Liver (tissue), 9 donors: ENCODE measurements around the gene LMBR1L. TPM values are rescaled to one million over a fixed set of nuclear protein-coding genes. Genes with fewer than 3 reads are reported as not detected.

Experiments
- DNase-seq: peaks from one replicate; pipeline ENCODE4 v3.0.0-alpha.2; 2017; ENCODE audit warnings: low spot score
- H3K27ac ChIP-seq, 2 donors: one replicate each; pipeline ENCODE4 v1.7.0; 2013; ENCODE audit warnings: inconsistent platforms in 2 of 2, low read length in 2 of 2, control low read depth in 1 of 2, low read depth in 1 of 2, mild to moderate bottlenecking in 1 of 2
- H3K27me3 ChIP-seq, 4 donors: one replicate each; pipeline versions ENCODE4 v1.6.1 to v1.7.0; 2013; ENCODE audit warnings: low read length in 3 of 4, inconsistent platforms in 1 of 4, mild to moderate bottlenecking in 1 of 4, moderate library complexity in 1 of 4; ENCODE audit not compliant: control insufficient read depth in 4 of 4, insufficient read depth in 4 of 4
- H3K36me3 ChIP-seq, 4 donors: one replicate each; pipeline versions ENCODE4 v1.6.1 to v1.7.0; 2013; ENCODE audit warnings: low read length in 3 of 4, mild to moderate bottlenecking in 3 of 4, low read depth in 1 of 4, moderate library complexity in 1 of 4; ENCODE audit not compliant: control insufficient read depth in 4 of 4, insufficient read depth in 3 of 4
- H3K4me1 ChIP-seq, 4 donors: one replicate each; pipeline versions ENCODE4 v1.6.1 to v1.7.0; 2013; ENCODE audit warnings: low read length in 3 of 4, mild to moderate bottlenecking in 3 of 4, moderate library complexity in 1 of 4; ENCODE audit not compliant: control insufficient read depth in 4 of 4, insufficient read depth in 4 of 4
- H3K4me3 ChIP-seq, 3 donors: one replicate each; pipeline versions ENCODE4 v1.6.1 to v1.7.0; 2013; ENCODE audit warnings: low read length in 3 of 3, control low read depth in 1 of 3, low read depth in 1 of 3, mild to moderate bottlenecking in 1 of 3
- H3K9ac ChIP-seq, 2 donors: one replicate each; pipeline ENCODE4 v1.7.0; 2013; ENCODE audit warnings: low read length in 2 of 2, mild to moderate bottlenecking in 2 of 2, moderate library complexity in 2 of 2, control low read depth in 1 of 2, low read depth in 1 of 2
- H3K9me3 ChIP-seq, 4 donors: one replicate each; pipeline versions ENCODE4 v1.6.1 to v1.7.0; 2013; ENCODE audit warnings: low read length in 3 of 4; ENCODE audit not compliant: control insufficient read depth in 4 of 4
- EGR1 ChIP-seq, 2 donors: IDR thresholded peaks; 2 replicates each; pipeline ENCODE4 v1.6.1; 2016 to 2018; ENCODE audit warnings: antibody characterized with exemption in 2 of 2, low read depth in 2 of 2
- FOXA1 ChIP-seq: IDR thresholded peaks from 2 replicates; pipeline ENCODE4 v1.6.1; 2016; ENCODE audit warnings: antibody characterized with exemption
- FOXA2 ChIP-seq: IDR thresholded peaks from 2 replicates; pipeline ENCODE4 v1.6.1; 2016; ENCODE audit warnings: antibody characterized with exemption
- GABPA ChIP-seq, 2 donors: IDR thresholded peaks in 1 of 2; conservative IDR thresholded peaks in 1 of 2; 2 replicates each; pipeline ENCODE4 v1.6.1; 2016; ENCODE audit warnings: antibody characterized with exemption in 2 of 2, mild to moderate bottlenecking in 1 of 2, moderate library complexity in 1 of 2
- HNF4A ChIP-seq, 2 donors: conservative IDR thresholded peaks; 2 replicates each; pipeline ENCODE4 v1.6.1; 2016; ENCODE audit warnings: antibody characterized with exemption in 2 of 2, mild to moderate bottlenecking in 2 of 2
- HNF4G ChIP-seq: IDR thresholded peaks from 2 replicates; pipeline ENCODE4 v1.6.1; 2016; ENCODE audit warnings: antibody characterized with exemption
- JUND ChIP-seq, 2 donors: IDR thresholded peaks; 2 replicates each; pipeline ENCODE4 v1.6.1; 2016; ENCODE audit warnings: antibody characterized with exemption in 2 of 2
- RAD21 ChIP-seq, 2 donors: IDR thresholded peaks; 2 replicates each; pipeline ENCODE4 v1.6.1; 2016; ENCODE audit warnings: antibody characterized with exemption in 2 of 2, mild to moderate bottlenecking in 2 of 2
- RXRA ChIP-seq, 2 donors: IDR thresholded peaks; 2 replicates each; pipeline ENCODE4 v1.6.1; 2017 to 2018; ENCODE audit warnings: antibody characterized with exemption in 2 of 2, mild to moderate bottlenecking in 1 of 2
- SP1 ChIP-seq: IDR thresholded peaks from 2 replicates; pipeline ENCODE4 v1.6.1; 2018; ENCODE audit warnings: antibody characterized with exemption, mild to moderate bottlenecking
- TAF1 ChIP-seq: conservative IDR thresholded peaks from 2 replicates; pipeline ENCODE4 v1.6.1; 2016; ENCODE audit warnings: antibody characterized with exemption, mild to moderate bottlenecking
- YY1 ChIP-seq: IDR thresholded peaks from 2 replicates; pipeline ENCODE4 v1.6.1; 2016; ENCODE audit warnings: antibody characterized with exemption, mild to moderate bottlenecking
- WGBS: extraction: QIAGEN DNeasy Blood & Tissue Kit; methylation state at CpG from one replicate; pipeline ENCODE4 v1.1.7; 2013; 5-methylcytosine and 5-hydroxymethylcytosine counted together
- polyA plus RNA-seq, 2 donors: library from polyadenylated mRNA; stranded (reverse) in 1 of 2; unstranded in 1 of 2; fragments of 200-250 nt in 1 of 2; fragments of >200 nt in 1 of 2; fragmentation: Nextera tagmentation in 1 of 2; extraction: Ambion mirVana in 1 of 2; gene quantifications; one replicate each; pipeline versions ENCODE4 v1.2.1 to v1.2.3, GENCODE V29; 2013 to 2015
- total RNA-seq, 2 donors: library from RNA; depleted of rRNA; stranded (reverse); fragments of >200 nt; gene quantifications; one replicate each; pipeline ENCODE4 v1.2.3, GENCODE V29; 2014
- TF ChIP-seq, protein P1 (sequence below): IDR thresholded peaks from 2 replicates; pipeline ENCODE4 v1.6.1; 2016; ENCODE audit warnings: antibody characterized with exemption
- TF ChIP-seq, protein P2 (sequence below): fragments of 150-350 bp; IDR thresholded peaks from 2 replicates; pipeline ENCODE4 v1.5.1; 2017; ENCODE audit warnings: improper control_type of control experiment, low read depth, low read length; ENCODE audit not compliant: missing input control
- TF ChIP-seq, protein P3 (sequence below): IDR thresholded peaks from 2 replicates; pipeline ENCODE4 v1.6.1; 2016; ENCODE audit warnings: antibody characterized with exemption, mild to moderate bottlenecking
- TF ChIP-seq, protein P4 (sequence below): IDR thresholded peaks from 2 replicates; pipeline ENCODE4 v1.6.1; 2016; ENCODE audit warnings: antibody characterized with exemption
- TF ChIP-seq, protein P5 (sequence below): IDR thresholded peaks from 2 replicates; pipeline ENCODE4 v1.6.1; 2016; ENCODE audit warnings: antibody characterized with exemption
- donor health status: healthy.
- donor health status: healthy.
- donor health status: healthy.
- donor health status: healthy.
- donor health status: healthy.

Gene LMBR1L
- total and polyA plus RNA-seq, 4 donors: 9.3 to 23.7 (median 11.8) TPM

DNA sequence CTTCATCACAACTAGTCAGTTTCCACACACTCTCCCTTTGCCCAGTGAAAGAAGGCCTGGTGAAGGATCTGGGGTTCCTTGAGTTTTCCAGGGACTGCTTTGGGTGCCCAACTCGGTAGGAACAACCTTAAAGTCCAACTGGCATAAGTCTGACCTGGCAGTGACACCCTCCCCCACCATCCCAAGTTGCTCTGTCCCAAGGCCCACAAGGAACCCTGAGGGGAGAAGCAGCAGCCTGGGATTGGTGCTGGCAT, 51.7 kb downstream of the LMBR1L start (continued):
- TF ChIP-seq, protein P1, sequence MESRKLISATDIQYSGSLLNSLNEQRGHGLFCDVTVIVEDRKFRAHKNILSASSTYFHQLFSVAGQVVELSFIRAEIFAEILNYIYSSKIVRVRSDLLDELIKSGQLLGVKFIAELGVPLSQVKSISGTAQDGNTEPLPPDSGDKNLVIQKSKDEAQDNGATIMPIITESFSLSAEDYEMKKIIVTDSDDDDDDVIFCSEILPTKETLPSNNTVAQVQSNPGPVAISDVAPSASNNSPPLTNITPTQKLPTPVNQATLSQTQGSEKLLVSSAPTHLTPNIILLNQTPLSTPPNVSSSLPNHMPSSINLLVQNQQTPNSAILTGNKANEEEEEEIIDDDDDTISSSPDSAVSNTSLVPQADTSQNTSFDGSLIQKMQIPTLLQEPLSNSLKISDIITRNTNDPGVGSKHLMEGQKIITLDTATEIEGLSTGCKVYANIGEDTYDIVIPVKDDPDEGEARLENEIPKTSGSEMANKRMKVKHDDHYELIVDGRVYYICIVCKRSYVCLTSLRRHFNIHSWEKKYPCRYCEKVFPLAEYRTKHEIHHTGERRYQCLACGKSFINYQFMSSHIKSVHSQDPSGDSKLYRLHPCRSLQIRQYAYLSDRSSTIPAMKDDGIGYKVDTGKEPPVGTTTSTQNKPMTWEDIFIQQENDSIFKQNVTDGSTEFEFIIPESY: no peak
- TF ChIP-seq SP1: no peak

DNA sequence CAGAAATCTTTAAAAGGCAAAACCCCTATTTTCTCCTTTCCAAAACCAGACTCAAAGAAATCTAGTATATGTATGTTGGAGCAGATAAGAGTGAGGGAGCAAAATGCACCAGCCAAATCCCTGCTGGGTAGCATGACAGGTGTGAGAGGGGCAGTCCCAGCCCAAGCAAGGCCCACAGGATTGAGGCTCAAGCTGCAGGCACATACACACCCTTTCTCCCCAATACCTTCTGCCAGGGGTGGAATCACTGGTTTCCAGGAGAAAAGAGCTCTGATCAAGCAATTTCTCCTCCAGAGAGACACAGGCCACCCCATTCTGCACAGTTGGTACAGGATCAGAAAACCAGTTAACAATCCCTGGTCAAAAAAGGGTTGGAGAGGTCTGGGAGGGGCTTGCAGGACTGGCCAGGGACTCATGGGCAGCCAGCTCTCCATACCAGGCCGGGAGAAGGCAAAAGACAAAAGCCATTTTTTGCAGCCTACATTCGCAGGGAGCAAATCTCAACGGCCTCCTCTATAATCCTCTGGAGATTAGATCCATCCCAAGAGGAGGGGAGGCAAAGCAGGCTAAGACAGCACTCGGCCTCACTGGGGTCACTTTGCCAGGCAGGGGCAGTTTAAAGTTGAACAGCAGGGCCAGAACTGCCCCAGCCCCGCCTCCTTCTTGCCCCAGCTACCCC, 52.1 kb downstream of the LMBR1L start:
- no peak for TF ChIP-seq FOXA2
- TF ChIP-seq GABPA (IDR thresholded peaks at IDR 0.05 in 1 of 2, conservative IDR thresholded peaks at IDR 0.05 in 1 of 2): no peak
- no peak for TF ChIP-seq YY1
- no peak for TF ChIP-seq FOXA1
- TF ChIP-seq, protein P2, sequence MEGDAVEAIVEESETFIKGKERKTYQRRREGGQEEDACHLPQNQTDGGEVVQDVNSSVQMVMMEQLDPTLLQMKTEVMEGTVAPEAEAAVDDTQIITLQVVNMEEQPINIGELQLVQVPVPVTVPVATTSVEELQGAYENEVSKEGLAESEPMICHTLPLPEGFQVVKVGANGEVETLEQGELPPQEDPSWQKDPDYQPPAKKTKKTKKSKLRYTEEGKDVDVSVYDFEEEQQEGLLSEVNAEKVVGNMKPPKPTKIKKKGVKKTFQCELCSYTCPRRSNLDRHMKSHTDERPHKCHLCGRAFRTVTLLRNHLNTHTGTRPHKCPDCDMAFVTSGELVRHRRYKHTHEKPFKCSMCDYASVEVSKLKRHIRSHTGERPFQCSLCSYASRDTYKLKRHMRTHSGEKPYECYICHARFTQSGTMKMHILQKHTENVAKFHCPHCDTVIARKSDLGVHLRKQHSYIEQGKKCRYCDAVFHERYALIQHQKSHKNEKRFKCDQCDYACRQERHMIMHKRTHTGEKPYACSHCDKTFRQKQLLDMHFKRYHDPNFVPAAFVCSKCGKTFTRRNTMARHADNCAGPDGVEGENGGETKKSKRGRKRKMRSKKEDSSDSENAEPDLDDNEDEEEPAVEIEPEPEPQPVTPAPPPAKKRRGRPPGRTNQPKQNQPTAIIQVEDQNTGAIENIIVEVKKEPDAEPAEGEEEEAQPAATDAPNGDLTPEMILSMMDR: no peak
- no peak for TF ChIP-seq RXRA (IDR thresholded peaks at IDR 0.05)
- no peak for TF ChIP-seq RAD21 (IDR thresholded peaks at IDR 0.05)
- no peak for TF ChIP-seq HNF4G
- TF ChIP-seq, protein P3, sequence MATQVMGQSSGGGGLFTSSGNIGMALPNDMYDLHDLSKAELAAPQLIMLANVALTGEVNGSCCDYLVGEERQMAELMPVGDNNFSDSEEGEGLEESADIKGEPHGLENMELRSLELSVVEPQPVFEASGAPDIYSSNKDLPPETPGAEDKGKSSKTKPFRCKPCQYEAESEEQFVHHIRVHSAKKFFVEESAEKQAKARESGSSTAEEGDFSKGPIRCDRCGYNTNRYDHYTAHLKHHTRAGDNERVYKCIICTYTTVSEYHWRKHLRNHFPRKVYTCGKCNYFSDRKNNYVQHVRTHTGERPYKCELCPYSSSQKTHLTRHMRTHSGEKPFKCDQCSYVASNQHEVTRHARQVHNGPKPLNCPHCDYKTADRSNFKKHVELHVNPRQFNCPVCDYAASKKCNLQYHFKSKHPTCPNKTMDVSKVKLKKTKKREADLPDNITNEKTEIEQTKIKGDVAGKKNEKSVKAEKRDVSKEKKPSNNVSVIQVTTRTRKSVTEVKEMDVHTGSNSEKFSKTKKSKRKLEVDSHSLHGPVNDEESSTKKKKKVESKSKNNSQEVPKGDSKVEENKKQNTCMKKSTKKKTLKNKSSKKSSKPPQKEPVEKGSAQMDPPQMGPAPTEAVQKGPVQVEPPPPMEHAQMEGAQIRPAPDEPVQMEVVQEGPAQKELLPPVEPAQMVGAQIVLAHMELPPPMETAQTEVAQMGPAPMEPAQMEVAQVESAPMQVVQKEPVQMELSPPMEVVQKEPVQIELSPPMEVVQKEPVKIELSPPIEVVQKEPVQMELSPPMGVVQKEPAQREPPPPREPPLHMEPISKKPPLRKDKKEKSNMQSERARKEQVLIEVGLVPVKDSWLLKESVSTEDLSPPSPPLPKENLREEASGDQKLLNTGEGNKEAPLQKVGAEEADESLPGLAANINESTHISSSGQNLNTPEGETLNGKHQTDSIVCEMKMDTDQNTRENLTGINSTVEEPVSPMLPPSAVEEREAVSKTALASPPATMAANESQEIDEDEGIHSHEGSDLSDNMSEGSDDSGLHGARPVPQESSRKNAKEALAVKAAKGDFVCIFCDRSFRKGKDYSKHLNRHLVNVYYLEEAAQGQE: no peak
- TF ChIP-seq JUND (IDR thresholded peaks at IDR 0.05): no peak
- TF ChIP-seq SP1: no peak
- TF ChIP-seq HNF4A (conservative IDR thresholded peaks at IDR 0.05): no peak
- no peak for TF ChIP-seq TAF1
- TF ChIP-seq, protein P1: no peak
- TF ChIP-seq, protein P4, sequence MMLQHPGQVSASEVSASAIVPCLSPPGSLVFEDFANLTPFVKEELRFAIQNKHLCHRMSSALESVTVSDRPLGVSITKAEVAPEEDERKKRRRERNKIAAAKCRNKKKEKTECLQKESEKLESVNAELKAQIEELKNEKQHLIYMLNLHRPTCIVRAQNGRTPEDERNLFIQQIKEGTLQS: no peak
- TF ChIP-seq, protein P5, sequence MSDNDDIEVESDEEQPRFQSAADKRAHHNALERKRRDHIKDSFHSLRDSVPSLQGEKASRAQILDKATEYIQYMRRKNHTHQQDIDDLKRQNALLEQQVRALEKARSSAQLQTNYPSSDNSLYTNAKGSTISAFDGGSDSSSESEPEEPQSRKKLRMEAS: no peak
- no peak for TF ChIP-seq EGR1 (IDR thresholded peaks at IDR 0.05; ENCODE audit: low read depth in 2 of 2)
- no peaks in the 10 kb centered on the region for H3K9me3 ChIP-seq
- peak overlapping the region; percentile 58 to 84 for H3K9ac ChIP-seq
- peaks cover 2 to 11% (median 5%) of the 10 kb centered on the region in 4 donors for H3K36me3 ChIP-seq
- H3K27ac ChIP-seq: peak overlapping the region; percentile 95
- 7% methylated on average over 5 of the region's 5 CpGs for WGBS
- peak overlapping the region; percentile 55 to 92 (median 91) for H3K4me3 ChIP-seq
- peaks cover 11 to 57% (median 50%) of the 10 kb centered on the region in 4 donors for H3K4me1 ChIP-seq
- no peaks in the 10 kb centered on the region for H3K27me3 ChIP-seq
- no peak for DNase-seq
